Keratinocyte (primary cell): ENCODE data around the gene FNIP2.

Experiments
- CTCF ChIP-seq, 3 experiments: IDR thresholded peaks in 1 of 3; conservative IDR thresholded peaks in 1 of 3; optimal IDR thresholded peaks in 1 of 3; 2 replicates in 2 of 3; 3 replicates in 1 of 3; pipeline versions ENCODE3 to v1.5.1; 2011; ENCODE audit warnings: low read length in 3 of 3, mild to moderate bottlenecking in 3 of 3, moderate library complexity in 2 of 3, control low read depth in 1 of 3, inconsistent platforms in 1 of 3; ENCODE audit not compliant: insufficient read depth in 2 of 3; ENCODE audit errors: extremely low read depth in 1 of 3
- EZH2 ChIP-seq: IDR thresholded peaks from one replicate; pipeline ENCODE4 v1.6.1; 2012; ENCODE audit warnings: inconsistent platforms, mild to moderate bottlenecking, low read length, moderate library complexity

- no peak for TF ChIP-seq CTCF (optimal IDR thresholded peaks at IDR 0.05 in 1 of 3, IDR thresholded peaks at IDR 0.05 in 1 of 3, conservative IDR thresholded peaks at IDR 0.05 in 1 of 3; ENCODE audit: extremely low read depth in 1 of 3, insufficient read depth in 2 of 3, low read length in 3 of 3)
- no peak for TF ChIP-seq EZH2
These were observed 45.7 kb upstream of the FNIP2 start, which contains the start of gene PPID for GRCh38 chr4:158722917-158723793.
